DOHH2 (cell line): ENCODE measurements around the gene MXD4.

Experiments
- H3F3A ChIP-seq: fragments of 200-600 bp; sonication (generic), shearing (Covaris generic); 2 replicates; pipeline ENCODE4 v1.6.0; 2016; ENCODE audit warnings: antibody characterized with exemption, mild to moderate bottlenecking; ENCODE audit not compliant: control insufficient read depth, insufficient read depth
- H3K27ac ChIP-seq: fragments of 200-600 bp; sonication (generic); 2 replicates; pipeline ENCODE4 v1.5.1; 2014; ENCODE audit warnings: low read depth, mild to moderate bottlenecking, low read length, moderate library complexity
- H3K27me3 ChIP-seq: fragments of 200-600 bp; sonication (generic); 2 replicates; pipeline ENCODE4 v1.6.1; 2014; ENCODE audit warnings: mild to moderate bottlenecking, low read length, mixed read lengths; ENCODE audit not compliant: control insufficient read depth
- H3K36me3 ChIP-seq: fragments of 200-600 bp; sonication (generic); 2 replicates; pipeline ENCODE4 v1.6.1; 2014; ENCODE audit warnings: mild to moderate bottlenecking, low read length, moderate library complexity, mixed read lengths; ENCODE audit not compliant: control insufficient read depth
- H3K4me1 ChIP-seq: fragments of 200-600 bp; sonication (generic); 2 replicates; pipeline ENCODE4 v1.6.1; 2014; ENCODE audit warnings: mild to moderate bottlenecking, low read length, mixed read lengths; ENCODE audit not compliant: control insufficient read depth
- H3K4me2 ChIP-seq: fragments of 200-600 bp; sonication (generic); 2 replicates; pipeline ENCODE4 v1.6.0; 2014; ENCODE audit warnings: mild to moderate bottlenecking, low read length, moderate library complexity
- H3K4me3 ChIP-seq: fragments of 200-600 bp; sonication (generic); 2 replicates; pipeline ENCODE4 v1.5.1; 2014; ENCODE audit warnings: mild to moderate bottlenecking, low read length, mixed read lengths
- H3K79me2 ChIP-seq: fragments of 200-600 bp; sonication (generic); 2 replicates; pipeline ENCODE4 v1.6.1; 2014; ENCODE audit warnings: mild to moderate bottlenecking, low read length, mixed read lengths; ENCODE audit not compliant: control insufficient read depth
- H3K9me2 ChIP-seq: fragments of 200-600 bp; sonication (generic); replicated peaks from 2 replicates; pipeline ENCODE4 v1.6.1; 2014; ENCODE audit warnings: mild to moderate bottlenecking, low read length, mixed read lengths; ENCODE audit not compliant: control insufficient read depth
- H3K9me3 ChIP-seq: fragments of 200-600 bp; sonication (generic); 2 replicates; pipeline ENCODE4 v1.6.1; 2014; ENCODE audit warnings: antibody characterized with exemption, low read length, mixed read lengths; ENCODE audit not compliant: control insufficient read depth, insufficient read depth
- H4K20me1 ChIP-seq: fragments of 200-600 bp; sonication (generic); 2 replicates; pipeline ENCODE4 v1.6.0; 2014; ENCODE audit warnings: low read depth, mild to moderate bottlenecking, antibody characterized with exemption, low read length, moderate library complexity; ENCODE audit not compliant: control insufficient read depth, insufficient read depth
- CTCF ChIP-seq: fragments of 200-600 bp; sonication (generic); IDR thresholded peaks from one replicate; pipeline ENCODE4 v1.5.1; 2014; ENCODE audit warnings: antibody characterized with exemption, mild to moderate bottlenecking, low read depth, low read length; ENCODE audit not compliant: poor library complexity, severe bottlenecking
- EZH2phosphoT487 ChIP-seq: fragments of 200-600 bp; sonication (generic); IDR thresholded peaks from 2 replicates; pipeline ENCODE4 v1.6.1; 2017; ENCODE audit warnings: borderline replicate concordance, mild to moderate bottlenecking, antibody characterized with exemption, low read length, moderate library complexity, mixed read lengths

MXD4 gene

DNA sequence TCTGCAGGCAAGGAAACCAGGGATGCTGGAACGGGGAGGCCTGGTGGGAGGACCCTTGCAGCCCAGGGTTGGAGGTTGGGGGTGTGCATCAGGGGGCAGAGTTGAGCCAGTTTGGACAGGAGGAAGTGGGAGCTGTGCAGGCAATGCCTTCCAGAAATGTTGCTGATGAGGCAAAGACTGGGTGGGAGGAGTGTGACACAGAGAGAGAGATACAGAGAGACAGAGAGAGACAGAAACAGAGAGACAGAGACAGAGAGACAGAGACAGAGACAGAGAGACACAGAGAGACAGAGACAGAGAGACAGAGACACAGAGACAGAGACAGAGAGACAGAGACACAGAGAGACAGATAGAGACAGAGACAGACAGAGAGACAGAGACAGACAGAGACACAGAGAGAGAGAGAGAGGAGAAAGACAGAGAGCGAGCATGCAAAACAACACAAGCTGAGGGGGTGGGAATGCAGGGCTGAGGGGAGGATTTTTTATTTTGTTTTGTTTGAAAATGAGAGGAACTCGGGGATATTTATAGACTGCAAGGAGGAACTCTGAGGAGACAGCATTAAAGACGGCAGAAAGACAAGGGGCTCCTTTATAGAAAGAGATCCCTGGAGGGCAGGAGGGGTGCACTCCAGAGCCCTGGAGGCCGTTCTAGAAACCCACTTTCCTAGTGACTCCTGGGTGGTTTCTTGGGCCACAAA lies 18.1 kb downstream of the MXD4 start:
- H3K79me2 ChIP-seq: peaks cover 30% of the 10 kb centered on the region
- no peak overlapping the region for H3K27ac ChIP-seq
- peak overlapping the region; percentile 60 for H3K4me2 ChIP-seq
- TF ChIP-seq CTCF: peak; percentile 27
- no peak for TF ChIP-seq EZH2phosphoT487
- H3K9me2 ChIP-seq: no peaks in the 10 kb centered on the region
- H3K9me3 ChIP-seq: no peaks in the 10 kb centered on the region
- peaks cover 16% of the 10 kb centered on the region for H3K36me3 ChIP-seq
- no peaks in the 10 kb centered on the region for H3K27me3 ChIP-seq
- H4K20me1 ChIP-seq: peaks cover 22% of the 10 kb centered on the region
- H3K4me1 ChIP-seq: peaks cover 39% of the 10 kb centered on the region
- H3K4me3 ChIP-seq: peak overlapping the region; percentile 29
- H3F3A ChIP-seq: peaks cover 9% of the 10 kb centered on the region

GRCh38 chr4:2241410-2242353 lies 20.2 kb downstream of the MXD4 start, which contains the start of the genes HAUS3 and POLN:
Gene HAUS3 (minus strand): TSS chr4:2242121. CDS start chr4:2240946, 1,175 bp downstream.
Gene POLN (minus strand): TSS chr4:2242121. CDS start chr4:2229231, 12,890 bp downstream.
- Histone ChIP-seq H3K9me2 (no peaks in the 10 kb centered on the region), H3K9me3 (no peaks in the 10 kb centered on the region), H4K20me1 (peaks cover 31% of the 10 kb centered on the region), H3K27me3 (no peaks in the 10 kb centered on the region), H3K4me1 (peaks cover 55% of the 10 kb centered on the region), H3K4me2 (peak within 1 kb of the TSS; percentile 77), H3K36me3 (peaks cover 34% of the 10 kb centered on the region), H3K27ac (peak within 1 kb of the TSS; percentile 60), H3F3A (peaks cover 9% of the 10 kb centered on the region), H3K79me2 (peaks cover 50% of the 10 kb centered on the region), H3K4me3 (peak within 1 kb of the TSS; percentile 91)
- TF ChIP-seq EZH2phosphoT487 (no peak), CTCF (no peak)

DNA sequence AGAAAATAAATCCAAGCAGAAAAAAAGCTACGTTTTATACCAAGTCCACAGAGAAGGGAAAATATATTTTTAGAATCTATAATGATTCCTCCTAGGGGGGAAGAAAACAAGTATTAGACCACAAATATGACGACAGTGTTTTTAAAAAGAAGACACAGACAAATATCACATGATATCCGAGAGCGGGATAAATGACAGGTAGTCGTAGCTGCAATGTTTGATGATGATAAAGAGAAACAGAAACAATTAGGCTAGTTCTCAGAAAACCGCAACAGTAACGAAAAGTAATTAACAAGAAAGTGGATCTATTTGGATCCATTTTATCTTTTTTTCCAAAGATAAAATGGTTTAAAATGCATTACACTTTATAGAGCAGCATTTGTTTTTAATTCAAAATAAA lies 20.9 kb downstream of the MXD4 start:
- Histone ChIP-seq H3K27me3 (no peaks in the 10 kb centered on the region), H4K20me1 (peaks cover 31% of the 10 kb centered on the region), H3K27ac (peak overlapping the region; percentile 60), H3K79me2 (peaks cover 55% of the 10 kb centered on the region), H3K4me2 (peak overlapping the region; percentile 77), H3K4me3 (peak overlapping the region; percentile 91), H3K9me2 (no peaks in the 10 kb centered on the region), H3K4me1 (peaks cover 55% of the 10 kb centered on the region), H3K9me3 (no peaks in the 10 kb centered on the region), H3F3A (peaks cover 9% of the 10 kb centered on the region), H3K36me3 (peaks cover 39% of the 10 kb centered on the region)
- no peak for TF ChIP-seq CTCF
- TF ChIP-seq EZH2phosphoT487: no peak
